ENCODE measurements around the gene NPIPA5. TPM values are rescaled to one million over a fixed set of nuclear protein-coding genes. Genes with fewer than 3 reads are reported as not detected.
"Not testable (repeated sequence)": the region's sequence is repeated elsewhere in the genome, so short reads cannot be mapped to it uniquely, and the experiment has no call there.

The NPIPA5 gene
- total RNA-seq, 1 experiment from 2014 or later, result 4.7 TPM

- H3K9me2 ChIP-seq (replicated peaks; ENCODE audit: low read length); POLR2A ChIA-PET (ENCODE audit: unreplicated experiment); H3K79me2 ChIP-seq (ENCODE audit: low read length); H3K4me1 ChIP-seq (ENCODE audit: insufficient read depth, low read length); H4K20me1 ChIP-seq (ENCODE audit: low read length); H3F3A ChIP-seq (ENCODE audit: low read length, unreplicated experiment); BruUV-seq (replicated peaks); H3K4me3 ChIP-seq (ENCODE audit: low read length); H3K4me2 ChIP-seq (ENCODE audit: low read length); H3K36me3 ChIP-seq (ENCODE audit: low read depth, low read length); ATAC-seq; H3K27ac ChIP-seq (ENCODE audit: low read length); H3K9me3 ChIP-seq (ENCODE audit: low read length); intact Hi-C loops (cut with micrococcal nuclease); DNase-seq; CTCF ChIA-PET; H3K27me3 ChIP-seq (ENCODE audit: low read length); H2AFZ ChIP-seq (ENCODE audit: low read length); H3K9ac ChIP-seq (ENCODE audit: low read length): not testable (repeated sequence)
Measured at GRCh38 chr16:15330978-15331377, 47.1 kb downstream of the NPIPA5 start.

GRCh38 chr16:15324954-15325353, 53.1 kb downstream of the NPIPA5 start:
- H3K36me3 ChIP-seq (ENCODE audit: low read depth, low read length); BruUV-seq (replicated peaks); H3K27me3 ChIP-seq (ENCODE audit: low read length); H3F3A ChIP-seq (ENCODE audit: low read length, unreplicated experiment); H3K4me2 ChIP-seq (ENCODE audit: low read length); H3K27ac ChIP-seq (ENCODE audit: low read length); intact Hi-C loops (cut with micrococcal nuclease); H3K9me3 ChIP-seq (ENCODE audit: low read length); H3K4me3 ChIP-seq (ENCODE audit: low read length); POLR2A ChIA-PET (ENCODE audit: unreplicated experiment); H2AFZ ChIP-seq (ENCODE audit: low read length); H3K9me2 ChIP-seq (replicated peaks; ENCODE audit: low read length); ATAC-seq; H3K4me1 ChIP-seq (ENCODE audit: insufficient read depth, low read length); H3K79me2 ChIP-seq (ENCODE audit: low read length); DNase-seq; CTCF ChIA-PET; H4K20me1 ChIP-seq (ENCODE audit: low read length); H3K9ac ChIP-seq (ENCODE audit: low read length): not testable (repeated sequence)

- H3K4me1 ChIP-seq (ENCODE audit: insufficient read depth, low read length); H3K9ac ChIP-seq (ENCODE audit: low read length); H3K4me2 ChIP-seq (ENCODE audit: low read length); H3K9me2 ChIP-seq (replicated peaks; ENCODE audit: low read length); POLR2A ChIA-PET (ENCODE audit: unreplicated experiment); H3F3A ChIP-seq (ENCODE audit: low read length, unreplicated experiment); H2AFZ ChIP-seq (ENCODE audit: low read length); H3K36me3 ChIP-seq (ENCODE audit: low read depth, low read length); CTCF ChIA-PET; H4K20me1 ChIP-seq (ENCODE audit: low read length); H3K27me3 ChIP-seq (ENCODE audit: low read length); DNase-seq; BruUV-seq (replicated peaks); H3K4me3 ChIP-seq (ENCODE audit: low read length); H3K79me2 ChIP-seq (ENCODE audit: low read length); ATAC-seq; H3K9me3 ChIP-seq (ENCODE audit: low read length); intact Hi-C loops (cut with micrococcal nuclease); H3K27ac ChIP-seq (ENCODE audit: low read length): not testable (repeated sequence)
Measured at GRCh38 chr16:15323373-15323772, 54.7 kb downstream of the NPIPA5 start.

GRCh38 chr16:15321221-15321620, 56.9 kb downstream of the NPIPA5 start:
- H3K4me2 ChIP-seq (ENCODE audit: low read length); DNase-seq; ATAC-seq; H2AFZ ChIP-seq (ENCODE audit: low read length); BruUV-seq (replicated peaks); CTCF ChIA-PET; H3K79me2 ChIP-seq (ENCODE audit: low read length); POLR2A ChIA-PET (ENCODE audit: unreplicated experiment); H3K9ac ChIP-seq (ENCODE audit: low read length); H3K27ac ChIP-seq (ENCODE audit: low read length); H4K20me1 ChIP-seq (ENCODE audit: low read length); H3K9me2 ChIP-seq (replicated peaks; ENCODE audit: low read length); H3K9me3 ChIP-seq (ENCODE audit: low read length); H3K4me1 ChIP-seq (ENCODE audit: insufficient read depth, low read length); H3K36me3 ChIP-seq (ENCODE audit: low read depth, low read length); H3K27me3 ChIP-seq (ENCODE audit: low read length); intact Hi-C loops (cut with micrococcal nuclease); H3K4me3 ChIP-seq (ENCODE audit: low read length); H3F3A ChIP-seq (ENCODE audit: low read length, unreplicated experiment): not testable (repeated sequence)

- H3K9ac ChIP-seq (ENCODE audit: low read length); ATAC-seq; H4K20me1 ChIP-seq (ENCODE audit: low read length); H2AFZ ChIP-seq (ENCODE audit: low read length); POLR2A ChIA-PET (ENCODE audit: unreplicated experiment); intact Hi-C loops (cut with micrococcal nuclease); H3K9me3 ChIP-seq (ENCODE audit: low read length); H3K36me3 ChIP-seq (ENCODE audit: low read depth, low read length); H3K79me2 ChIP-seq (ENCODE audit: low read length); H3F3A ChIP-seq (ENCODE audit: low read length, unreplicated experiment); H3K4me1 ChIP-seq (ENCODE audit: insufficient read depth, low read length); H3K4me2 ChIP-seq (ENCODE audit: low read length); CTCF ChIA-PET; H3K4me3 ChIP-seq (ENCODE audit: low read length); H3K9me2 ChIP-seq (replicated peaks; ENCODE audit: low read length); H3K27ac ChIP-seq (ENCODE audit: low read length); BruUV-seq (replicated peaks); H3K27me3 ChIP-seq (ENCODE audit: low read length): not testable (repeated sequence)
- peak; percentile 1 for DNase-seq
Measured at GRCh38 chr16:15314562-15314961, 63.5 kb downstream of the NPIPA5 start.

Other genes starting within 250 kb of the NPIPA5 start
- 4.5 and 6.0 TPM in 2 replicates for gene MPV17L, start 17.5 kb upstream of the NPIPA5 start, total RNA-seq (2014; rRNA removed)
- 3.8 and 7.1 TPM in 2 replicates for gene BMERB1, start 56.3 kb upstream of the NPIPA5 start, total RNA-seq (2014; rRNA removed)

Data from PC-3 (cell line).